Rectal smooth muscle tissue (tissue), 1 donor: Measurements from ENCODE around the gene PCCA.
"Not testable (repeated sequence)": the region's sequence is repeated elsewhere in the genome, so short reads cannot be mapped to it uniquely, and the experiment has no call there.

ENCODE experiments used
- H3K27ac ChIP-seq: one replicate; pipeline ENCODE4 v1.7.0; 2013; ENCODE audit warnings: low read depth, low read length, inconsistent platforms
- H3K27me3 ChIP-seq: one replicate; pipeline ENCODE4 v1.7.0; 2013; ENCODE audit warnings: low read length; ENCODE audit not compliant: control insufficient read depth, insufficient read depth
- H3K36me3 ChIP-seq: one replicate; pipeline ENCODE4 v1.7.0; 2013; ENCODE audit warnings: low read length; ENCODE audit not compliant: control insufficient read depth, insufficient read depth
- H3K4me1 ChIP-seq: one replicate; pipeline ENCODE4 v1.7.0; 2013; ENCODE audit warnings: low read length; ENCODE audit not compliant: control insufficient read depth, insufficient read depth
- H3K4me3 ChIP-seq: one replicate; pipeline ENCODE4 v1.7.0; 2013; ENCODE audit warnings: low read length
- H3K9ac ChIP-seq: one replicate; pipeline ENCODE4 v1.7.0; 2013; ENCODE audit warnings: low read length

Gene PCCA

DNA sequence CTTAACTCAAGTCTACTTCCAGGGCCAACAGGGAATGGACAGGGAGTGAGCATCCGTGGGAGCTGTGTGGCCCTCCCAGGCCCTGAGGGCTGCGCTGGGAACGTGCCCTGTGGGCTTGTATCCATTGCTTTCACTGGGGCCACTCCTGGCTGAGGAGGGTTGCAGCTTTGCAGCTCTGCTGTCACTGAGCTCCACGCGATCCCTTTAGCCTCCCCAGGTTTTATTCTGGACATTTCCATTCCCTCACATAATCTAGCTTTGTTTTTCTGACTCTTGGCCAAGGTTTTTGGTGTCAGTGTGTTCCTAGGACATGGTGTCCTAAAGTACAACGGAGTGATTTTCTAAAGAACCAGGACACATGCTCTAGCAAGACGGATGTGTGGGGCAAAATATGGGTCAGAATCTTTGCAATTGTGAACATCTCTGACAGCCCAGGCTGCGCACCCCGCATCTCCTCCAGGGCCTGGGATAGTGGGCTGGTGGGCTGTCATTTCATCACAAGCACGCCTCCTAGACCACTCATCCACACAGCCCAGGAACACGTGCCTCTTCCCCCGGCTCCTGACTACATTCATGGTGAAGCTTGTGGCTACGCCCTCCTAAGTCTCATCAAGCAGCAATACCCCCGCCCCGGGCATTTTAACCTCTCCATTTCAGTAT is 471.7 kb downstream of the PCCA start:
- H3K9ac ChIP-seq = no peak overlapping the region
- H3K4me3 ChIP-seq = no peak overlapping the region
- no peak overlapping the region for H3K27ac ChIP-seq
- H3K36me3 ChIP-seq = no peaks in the 10 kb centered on the region
- no peaks in the 10 kb centered on the region for H3K4me1 ChIP-seq
- no peaks in the 10 kb centered on the region for H3K27me3 ChIP-seq

DNA sequence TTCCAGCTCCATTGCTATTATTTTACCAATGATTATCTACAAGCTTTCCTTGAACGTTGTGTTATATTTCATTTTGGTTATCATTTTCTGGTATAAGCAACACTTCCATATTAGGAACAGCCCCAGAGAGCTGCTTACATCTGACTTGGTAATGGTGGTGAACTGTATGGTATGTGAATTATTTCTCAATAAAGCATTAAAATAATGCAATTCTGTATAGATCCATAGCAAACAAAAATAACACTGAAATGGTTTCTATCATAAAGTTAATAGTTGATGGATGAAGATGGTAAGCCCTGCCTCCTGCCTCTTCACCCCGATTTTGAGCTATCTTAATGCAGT is 472.2 kb downstream of the PCCA start:
- Histone ChIP-seq H3K36me3 (no peaks in the 10 kb centered on the region), H3K27ac (no peak overlapping the region), H3K9ac (no peak overlapping the region), H3K4me3 (no peak overlapping the region), H3K27me3 (no peaks in the 10 kb centered on the region), H3K4me1 (no peaks in the 10 kb centered on the region)

DNA sequence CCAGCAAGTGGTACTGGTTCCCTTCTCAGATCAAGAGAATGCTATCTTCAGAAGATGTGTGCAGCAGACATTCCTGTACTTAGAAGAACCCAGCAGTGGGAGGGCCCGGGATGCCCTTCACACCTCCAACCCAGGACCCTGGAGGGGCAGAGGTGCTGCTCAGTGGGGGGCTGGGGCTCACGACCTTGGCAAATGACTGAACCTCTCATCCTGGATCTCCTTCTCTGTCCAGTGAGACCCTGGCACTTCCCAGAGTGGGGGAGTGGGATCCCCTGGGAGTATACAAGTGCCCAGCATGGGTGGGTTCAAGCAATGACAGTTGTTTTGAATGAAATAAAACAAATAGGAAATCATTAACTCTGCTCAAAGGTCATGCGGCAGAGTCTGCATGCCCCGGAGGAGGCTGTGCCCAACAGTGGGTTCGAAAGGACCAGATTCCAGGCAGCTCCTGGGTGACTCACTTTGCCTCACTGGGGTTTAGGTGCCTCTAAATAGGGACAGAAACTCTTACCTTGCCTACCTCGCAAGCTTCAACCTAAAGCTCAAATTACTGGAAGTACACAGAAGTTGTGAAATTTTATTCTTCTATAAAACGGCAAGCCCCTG is 472.8 kb downstream of the PCCA start:
- no peaks in the 10 kb centered on the region for H3K4me1 ChIP-seq
- no peak overlapping the region for H3K9ac ChIP-seq
- no peaks in the 10 kb centered on the region for H3K27me3 ChIP-seq
- no peak overlapping the region for H3K4me3 ChIP-seq
- no peak overlapping the region for H3K27ac ChIP-seq
- no peaks in the 10 kb centered on the region for H3K36me3 ChIP-seq

DNA sequence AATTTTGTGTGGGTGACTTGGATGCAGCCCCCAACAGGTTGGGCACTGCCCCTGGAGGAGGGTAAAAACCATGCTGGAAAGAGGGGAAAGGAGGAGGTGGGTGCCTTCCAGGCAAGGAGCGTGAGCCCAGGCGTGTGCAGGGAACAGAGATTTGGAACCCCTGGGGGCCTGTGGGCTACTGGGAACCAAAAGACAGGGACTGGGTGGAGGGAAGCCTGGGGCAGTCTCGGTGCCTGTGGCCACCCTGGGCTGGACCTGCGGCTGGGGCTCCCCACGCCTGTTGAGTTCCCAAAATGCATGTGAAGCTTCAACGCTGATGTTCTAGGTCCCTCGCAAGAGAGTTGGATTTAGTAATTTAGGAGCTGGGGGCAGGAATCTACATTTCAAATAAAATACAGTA is 474.9 kb downstream of the PCCA start:
- H3K4me1 ChIP-seq = no peaks in the 10 kb centered on the region
- H3K27ac ChIP-seq = no peak overlapping the region
- H3K36me3 ChIP-seq = no peaks in the 10 kb centered on the region
- no peak overlapping the region for H3K9ac ChIP-seq
- no peak overlapping the region for H3K4me3 ChIP-seq
- H3K27me3 ChIP-seq = no peaks in the 10 kb centered on the region

DNA sequence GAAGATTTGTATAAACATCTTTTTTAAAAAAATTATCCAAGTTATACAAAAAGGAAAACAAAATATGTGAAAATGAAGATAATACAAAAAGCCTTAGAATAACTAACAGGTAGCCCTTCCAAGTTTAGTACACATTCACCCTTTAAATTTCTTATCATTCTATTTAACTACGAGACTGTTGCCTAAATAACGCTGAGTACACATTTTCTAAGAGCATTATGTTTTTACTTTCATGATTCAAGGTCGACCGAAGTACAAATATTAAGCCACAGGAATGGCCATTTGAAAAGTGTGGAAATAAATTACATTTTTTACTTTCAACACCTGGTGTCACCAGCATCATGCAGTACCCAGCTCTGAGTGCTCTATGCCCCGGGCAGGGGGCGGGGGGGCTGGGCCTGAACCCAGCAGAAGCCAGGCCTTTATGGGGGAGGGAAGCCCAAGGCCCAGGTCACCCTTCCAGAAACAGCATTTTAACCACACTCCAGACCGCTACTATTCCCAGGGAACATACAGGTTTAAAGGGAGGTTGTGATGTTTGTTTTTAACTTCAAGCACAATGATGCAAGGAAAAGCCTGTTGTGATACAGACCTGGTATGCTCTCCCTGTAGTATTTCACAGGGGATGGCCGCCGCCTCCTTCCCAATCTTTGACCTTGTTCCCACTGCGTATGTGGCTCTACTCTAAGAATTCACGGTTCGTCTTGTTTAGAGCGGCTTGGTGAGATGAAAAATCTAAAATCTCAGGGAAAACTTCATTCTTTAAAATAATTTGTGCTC is 475.7 kb downstream of the PCCA start:
- H3K36me3 ChIP-seq = no peaks in the 10 kb centered on the region
- H3K4me3 ChIP-seq = no peak overlapping the region
- no peak overlapping the region for H3K9ac ChIP-seq
- H3K27ac ChIP-seq = no peak overlapping the region
- H3K27me3 ChIP-seq = no peaks in the 10 kb centered on the region
- H3K4me1 ChIP-seq = no peaks in the 10 kb centered on the region

DNA sequence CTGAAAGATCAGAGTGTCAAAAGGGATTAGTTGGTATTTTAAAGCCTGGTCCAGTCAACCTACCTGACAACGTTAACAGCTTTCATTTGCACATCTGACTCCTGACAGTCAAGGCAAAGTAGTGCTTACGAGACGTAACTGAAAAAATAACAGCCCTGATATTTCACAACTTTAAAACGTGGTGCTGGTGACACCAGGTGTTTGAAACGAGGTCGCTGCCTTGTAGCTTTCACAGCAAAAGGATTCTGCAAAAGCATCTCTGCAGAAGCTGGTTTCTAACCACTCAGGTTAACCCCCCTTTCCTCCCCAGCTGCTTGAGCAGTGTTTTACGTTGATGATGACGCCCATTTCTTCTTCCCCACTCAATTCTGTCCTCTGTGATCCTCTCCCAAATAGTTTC is 476.4 kb downstream of the PCCA start:
- Histone ChIP-seq H3K4me3 (no peak overlapping the region), H3K27ac (no peak overlapping the region), H3K9ac (no peak overlapping the region), H3K27me3 (no peaks in the 10 kb centered on the region), H3K4me1 (no peaks in the 10 kb centered on the region), H3K36me3 (no peaks in the 10 kb centered on the region)

DNA sequence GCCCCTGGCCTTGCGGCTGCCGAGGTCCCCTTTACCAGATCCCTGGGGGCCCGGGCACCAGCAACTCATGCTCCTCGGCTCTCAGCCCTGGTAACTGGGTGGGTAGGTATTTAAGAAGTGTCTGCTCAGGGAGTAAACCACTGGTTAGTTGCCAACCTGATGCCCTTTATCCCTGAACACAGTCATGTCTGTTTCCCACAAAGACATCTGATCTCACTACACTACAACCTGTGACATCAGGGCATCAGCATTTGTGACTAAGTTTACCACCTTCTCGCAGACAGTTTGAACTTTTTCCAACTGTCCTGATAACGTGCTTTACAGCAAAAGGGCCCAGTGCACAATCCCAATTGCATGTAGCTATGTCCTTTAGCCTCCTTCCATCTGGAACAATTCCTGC is 477.6 kb downstream of the PCCA start:
- Histone ChIP-seq H3K9ac (no peak overlapping the region), H3K4me3 (no peak overlapping the region), H3K27me3 (no peaks in the 10 kb centered on the region)

DNA sequence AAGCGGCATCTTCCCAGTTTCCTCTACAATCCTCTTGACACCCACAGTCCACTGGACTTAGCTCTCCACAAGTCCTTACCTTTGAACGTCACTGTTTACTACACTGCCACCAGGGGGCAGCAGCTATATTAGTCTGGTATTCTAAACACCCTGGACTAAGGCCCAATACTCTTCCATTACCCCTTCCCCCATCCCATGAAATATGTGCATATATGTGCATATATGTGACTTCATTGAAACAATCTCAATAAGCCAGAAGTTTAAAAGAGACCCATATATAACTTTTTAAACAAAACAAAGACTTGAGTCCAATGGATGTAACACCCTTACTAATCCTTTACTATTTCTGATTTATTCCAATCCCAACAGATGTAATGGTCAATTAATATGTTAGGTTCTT is 484.2 kb downstream of the PCCA start:
- Histone ChIP-seq H3K27ac (no peak overlapping the region), H3K27me3 (no peaks in the 10 kb centered on the region), H3K9ac (no peak overlapping the region), H3K4me3 (no peak overlapping the region), H3K4me1 (no peaks in the 10 kb centered on the region), H3K36me3 (no peaks in the 10 kb centered on the region)

More for the DNA sequence above, 477.6 kb downstream of the PCCA start:
- H3K27ac ChIP-seq = no peak overlapping the region
- no peaks in the 10 kb centered on the region for H3K36me3 ChIP-seq
- H3K4me1 ChIP-seq = no peaks in the 10 kb centered on the region

DNA sequence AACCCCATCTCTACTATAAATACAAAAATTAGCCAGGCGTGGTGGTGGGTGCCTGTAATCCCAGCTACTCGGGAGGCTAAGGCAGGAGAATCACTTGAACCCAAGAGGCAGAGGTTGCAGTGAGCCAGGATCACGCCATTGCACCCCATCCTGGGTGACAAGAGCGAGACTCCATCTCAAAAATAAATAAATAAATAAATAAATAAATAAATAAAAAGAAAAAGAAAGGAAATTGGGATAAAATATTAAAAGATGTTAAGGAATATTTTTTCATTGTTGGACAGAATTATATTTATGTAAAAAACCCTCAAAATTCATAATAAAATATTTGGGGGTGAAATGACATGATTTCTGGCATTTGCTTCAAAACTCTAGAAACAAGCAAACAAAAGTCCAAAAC is 488.3 kb downstream of the PCCA start:
- not testable (repeated sequence) for H3K9ac ChIP-seq, H3K4me3 ChIP-seq, H3K36me3 ChIP-seq, H3K4me1 ChIP-seq, H3K27ac ChIP-seq, H3K27me3 ChIP-seq
